Activated T-helper 1 cell treated with anti-CD3 and anti-CD28 coated beads, Interleukin-2, amount 50 U/mL, for 16 hours (primary cell): Measurements from ENCODE around the gene SND1.

Source experiments
- DNase-seq, 2 donors: peaks; one replicate each; pipeline ENCODE4 v3.0.0-alpha.2; 2020; ENCODE audit warnings: low read depth in 1 of 2, low spot score in 1 of 2

Gene SND1

GRCh38 chr7:127765150-127765549 is 113.2 kb downstream of the SND1 start:
- DNase-seq: no peak

- DNase-seq: no peak
Measured at GRCh38 chr7:127766831-127767459, 115.0 kb downstream of the SND1 start.

- no peak for DNase-seq
Measured at GRCh38 chr7:127768241-127768640, 116.2 kb downstream of the SND1 start.

GRCh38 chr7:127769137-127769536 is 117.1 kb downstream of the SND1 start:
- DNase-seq: no peak

- DNase-seq: no peak
Measured at GRCh38 chr7:127769696-127770400, 117.9 kb downstream of the SND1 start.

GRCh38 chr7:127770885-127771284 is 118.9 kb downstream of the SND1 start:
- no peak for DNase-seq

GRCh38 chr7:127771707-127772106 is 119.7 kb downstream of the SND1 start:
- DNase-seq: no peak

GRCh38 chr7:127776776-127777386 is 124.9 kb downstream of the SND1 start:
- DNase-seq: no peak

- no peak for DNase-seq
Measured at GRCh38 chr7:127780489-127780888, 128.5 kb downstream of the SND1 start.

GRCh38 chr7:127781081-127781480 is 129.1 kb downstream of the SND1 start:
- no peak for DNase-seq

GRCh38 chr7:127782075-127782474 is 130.1 kb downstream of the SND1 start:
- no peak for DNase-seq

- DNase-seq: no peak
Measured at GRCh38 chr7:127782654-127783559, 130.9 kb downstream of the SND1 start.

- no peak for DNase-seq
Measured at GRCh38 chr7:127786184-127786583, 134.2 kb downstream of the SND1 start.

- no peak for DNase-seq
Measured at GRCh38 chr7:127789031-127789430, 137.0 kb downstream of the SND1 start.

GRCh38 chr7:127791446-127792189 is 139.6 kb downstream of the SND1 start:
- no peak for DNase-seq

GRCh38 chr7:127792528-127793342 is 140.7 kb downstream of the SND1 start:
- no peak for DNase-seq

GRCh38 chr7:127793582-127793981 is 141.6 kb downstream of the SND1 start:
- no peak for DNase-seq

- DNase-seq: no peak
Measured at GRCh38 chr7:127794136-127794535, 142.1 kb downstream of the SND1 start.

- no peak for DNase-seq
Measured at GRCh38 chr7:127794551-127794950, 142.6 kb downstream of the SND1 start.

- no peak for DNase-seq
Measured at GRCh38 chr7:127798023-127798422, 146.0 kb downstream of the SND1 start.
